ENCODE measurements around the gene PRDM16. TPM values are rescaled to one million over a fixed set of nuclear protein-coding genes. Genes with fewer than 3 reads are reported as not detected.

PRDM16 gene
- polyA plus RNA-seq, 1 experiment: 0.06 TPM

DNA sequence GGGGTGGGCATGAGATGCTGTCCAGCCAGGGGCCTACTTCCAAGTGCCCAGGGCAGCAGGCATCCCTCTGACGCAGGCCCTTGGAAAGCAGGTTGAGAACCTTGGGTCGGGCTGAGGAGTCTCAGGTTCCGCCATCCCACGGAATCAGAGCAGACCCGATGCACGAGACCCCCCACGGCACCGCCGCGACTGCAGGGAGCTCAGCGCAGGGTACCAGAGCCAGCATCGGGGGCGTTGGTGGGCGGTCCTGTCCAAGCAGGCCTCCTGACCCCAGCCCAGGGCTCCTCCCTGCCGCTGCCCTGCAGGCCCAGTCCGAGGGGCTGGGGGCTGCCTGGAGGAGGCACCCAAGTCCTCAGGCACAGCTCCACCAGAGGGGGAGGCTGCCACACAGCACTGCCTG lies 177.2 kb downstream of the PRDM16 start:
- H3K27ac ChIP-seq (ENCODE audit: low read depth, low read length): no peak overlapping the region
- H3K9me3 ChIP-seq (ENCODE audit: control insufficient read depth, insufficient read depth, low read length): peaks cover 4% of the 10 kb centered on the region; the same call in 1 of the 2 replicates
- POLR2A ChIA-PET: no interaction called here
- no peak overlapping the region for H3K4me3 ChIP-seq (ENCODE audit: low read depth, low read length)
- TF ChIP-seq, protein P1, sequence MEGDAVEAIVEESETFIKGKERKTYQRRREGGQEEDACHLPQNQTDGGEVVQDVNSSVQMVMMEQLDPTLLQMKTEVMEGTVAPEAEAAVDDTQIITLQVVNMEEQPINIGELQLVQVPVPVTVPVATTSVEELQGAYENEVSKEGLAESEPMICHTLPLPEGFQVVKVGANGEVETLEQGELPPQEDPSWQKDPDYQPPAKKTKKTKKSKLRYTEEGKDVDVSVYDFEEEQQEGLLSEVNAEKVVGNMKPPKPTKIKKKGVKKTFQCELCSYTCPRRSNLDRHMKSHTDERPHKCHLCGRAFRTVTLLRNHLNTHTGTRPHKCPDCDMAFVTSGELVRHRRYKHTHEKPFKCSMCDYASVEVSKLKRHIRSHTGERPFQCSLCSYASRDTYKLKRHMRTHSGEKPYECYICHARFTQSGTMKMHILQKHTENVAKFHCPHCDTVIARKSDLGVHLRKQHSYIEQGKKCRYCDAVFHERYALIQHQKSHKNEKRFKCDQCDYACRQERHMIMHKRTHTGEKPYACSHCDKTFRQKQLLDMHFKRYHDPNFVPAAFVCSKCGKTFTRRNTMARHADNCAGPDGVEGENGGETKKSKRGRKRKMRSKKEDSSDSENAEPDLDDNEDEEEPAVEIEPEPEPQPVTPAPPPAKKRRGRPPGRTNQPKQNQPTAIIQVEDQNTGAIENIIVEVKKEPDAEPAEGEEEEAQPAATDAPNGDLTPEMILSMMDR (IDR thresholded peaks at IDR 0.05; ENCODE audit: low read depth, low read length): no peak
- no peak for DNase-seq (ENCODE audit: low read depth, low spot score)
- no peaks in the 10 kb centered on the region for H3K27me3 ChIP-seq (ENCODE audit: control insufficient read depth, insufficient read depth, low read length)
- CTCF ChIA-PET: interaction anchor here (0.6 kb wide), 1 partner anchor 69 kb away, joined by 6 read pairs; no protein-coding TSS in a partner anchor

DNA sequence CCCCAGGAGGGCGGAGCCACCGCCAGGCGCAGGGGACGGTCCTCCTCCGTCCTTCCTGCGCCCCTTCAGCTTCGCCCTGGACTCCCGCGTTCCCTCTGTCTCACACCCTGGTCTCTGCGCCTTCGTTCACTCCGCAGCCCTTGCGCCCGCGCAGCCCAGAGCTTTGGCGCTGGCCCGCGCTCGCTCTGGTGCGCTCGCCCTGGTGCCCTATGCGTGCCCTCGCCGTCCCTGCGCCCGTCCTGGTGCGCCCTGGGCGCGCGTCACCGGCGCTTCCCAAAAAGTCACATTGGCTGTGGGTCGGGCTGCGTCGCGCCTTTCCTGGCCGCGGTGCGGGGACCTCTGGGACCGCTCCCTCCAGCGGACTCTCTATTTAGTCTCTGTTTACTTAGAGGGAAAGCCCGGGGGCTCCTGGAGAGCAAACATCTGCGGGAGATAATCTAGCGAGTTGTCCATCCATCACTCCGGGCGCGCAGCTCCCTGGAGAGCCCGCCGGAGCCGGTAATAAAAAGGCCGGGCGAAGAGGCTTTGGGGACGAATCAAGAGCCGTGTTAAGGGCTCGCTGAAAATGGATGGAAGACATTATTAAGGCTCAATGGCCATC lies 178.6 kb downstream of the PRDM16 start:
- ChIA-PET CTCF (no interaction called here), POLR2A (no interaction called here)
- no peaks in the 10 kb centered on the region for H3K27me3 ChIP-seq (ENCODE audit: control insufficient read depth, insufficient read depth, low read length)
- TF ChIP-seq, protein P1 (IDR thresholded peaks at IDR 0.05; ENCODE audit: low read depth, low read length): no peak
- H3K27ac ChIP-seq (ENCODE audit: low read depth, low read length): no peak overlapping the region
- DNase-seq (ENCODE audit: low read depth, low spot score): no peak
- H3K4me3 ChIP-seq (ENCODE audit: low read depth, low read length): no peak overlapping the region
- peaks cover 8% of the 10 kb centered on the region; the same call in 1 of the 2 replicates for H3K9me3 ChIP-seq (ENCODE audit: control insufficient read depth, insufficient read depth, low read length)

DNA sequence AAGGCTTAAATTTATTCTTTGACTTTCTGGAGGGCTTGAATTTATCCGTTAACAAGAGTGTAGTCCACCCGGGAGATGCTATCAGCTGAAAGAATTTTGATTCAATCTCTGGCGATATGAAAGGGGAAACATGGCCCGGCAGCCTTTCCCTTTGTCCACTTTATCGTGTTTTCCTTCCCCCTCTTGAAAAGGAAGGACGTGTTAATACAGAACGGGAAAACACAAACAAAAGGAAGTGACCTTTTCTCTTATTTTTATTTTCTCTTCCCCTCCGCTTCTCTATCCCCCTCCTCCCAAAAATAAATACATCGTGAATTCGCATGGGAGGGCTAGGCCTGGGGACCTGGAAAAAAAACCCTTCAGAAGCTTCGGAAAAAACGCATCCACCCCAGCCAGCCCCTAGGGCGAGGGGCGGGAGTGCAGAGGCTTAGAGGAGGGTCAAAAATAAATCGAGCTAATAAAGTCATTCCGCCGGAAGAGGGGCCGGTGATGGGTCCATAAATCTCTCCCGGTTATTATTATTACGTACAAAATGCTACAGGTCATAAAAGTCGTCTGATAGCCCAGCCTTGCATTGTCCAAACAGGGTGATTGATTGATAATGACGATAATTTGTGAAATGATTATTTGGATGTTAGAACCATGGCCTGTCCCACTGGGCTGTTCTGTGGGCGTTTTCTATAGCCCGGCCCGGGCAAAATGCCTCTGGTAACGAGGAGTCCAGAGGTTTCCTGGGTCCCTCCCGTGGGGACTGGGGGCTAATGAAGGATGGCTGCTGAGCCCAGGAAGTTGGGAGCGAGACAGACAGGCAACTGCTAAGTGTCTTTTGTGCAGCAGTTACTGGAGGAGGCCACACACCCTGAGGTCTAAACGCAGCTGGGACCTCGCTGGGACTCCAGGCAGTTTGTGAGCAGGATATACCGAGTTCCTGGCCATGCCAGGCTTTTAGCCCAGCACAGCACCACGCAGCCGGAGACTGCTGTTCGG lies 179.4 kb downstream of the PRDM16 start:
- Histone ChIP-seq H3K4me3 (ENCODE audit: low read depth, low read length) (no peak overlapping the region), H3K27ac (ENCODE audit: low read depth, low read length) (no peak overlapping the region), H3K9me3 (ENCODE audit: control insufficient read depth, insufficient read depth, low read length) (peaks cover 11% of the 10 kb centered on the region; the same call in 1 of the 2 replicates), H3K27me3 (ENCODE audit: control insufficient read depth, insufficient read depth, low read length) (no peaks in the 10 kb centered on the region)
- TF ChIP-seq, protein P1 (IDR thresholded peaks at IDR 0.05; ENCODE audit: low read depth, low read length): no peak
- ChIA-PET CTCF (no interaction called here), POLR2A (no interaction called here)
- no peak for DNase-seq (ENCODE audit: low read depth, low spot score)

DNA sequence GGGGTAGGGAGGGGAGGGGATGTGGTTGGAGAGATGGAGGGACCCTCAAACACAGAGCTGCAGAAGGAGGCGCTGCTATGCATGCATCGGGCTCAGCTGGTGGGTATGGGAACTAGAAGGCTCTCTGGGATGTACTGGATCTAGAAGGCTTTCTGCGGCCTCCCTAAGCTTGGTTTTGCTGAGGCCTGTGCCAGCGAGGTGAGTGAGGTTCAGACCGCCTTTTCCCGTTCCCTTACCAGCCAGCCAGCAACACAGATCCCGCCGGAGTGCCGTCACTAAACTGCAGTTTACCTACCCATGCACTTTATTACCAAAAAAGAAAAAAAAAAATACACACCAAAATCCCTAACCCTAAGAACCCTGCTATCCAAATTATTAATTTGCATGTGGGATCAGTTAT lies 180.2 kb downstream of the PRDM16 start:
- Histone ChIP-seq H3K4me3 (ENCODE audit: low read depth, low read length) (no peak overlapping the region), H3K9me3 (ENCODE audit: control insufficient read depth, insufficient read depth, low read length) (peaks cover 11% of the 10 kb centered on the region; the same call in 1 of the 2 replicates), H3K27ac (ENCODE audit: low read depth, low read length) (no peak overlapping the region), H3K27me3 (ENCODE audit: control insufficient read depth, insufficient read depth, low read length) (no peaks in the 10 kb centered on the region)
- DNase-seq (ENCODE audit: low read depth, low spot score): no peak
- TF ChIP-seq, protein P1 (IDR thresholded peaks at IDR 0.05; ENCODE audit: low read depth, low read length): no peak
- CTCF ChIA-PET: no interaction called here
- POLR2A ChIA-PET: no interaction called here

Data from AG04450 (cell line).